ENCODE results near the gene RPL7L1.

- TF ChIP-seq POLR2A (IDR thresholded peaks at IDR 0.05; ENCODE audit: extremely low read depth, insufficient read length) (no peak), CTCF (IDR thresholded peaks at IDR 0.05; ENCODE audit: low read depth, low read length) (no peak), MAX (IDR thresholded peaks at IDR 0.05; ENCODE audit: low read depth, low read length) (no peak), MYC (IDR thresholded peaks at IDR 0.05; ENCODE audit: low read depth, low read length) (no peak)
These were observed 27.9 kb downstream of the RPL7L1 start for GRCh38 chr6:42907336-42907735.
